Astrocyte (in vitro differentiated cells and primary cell): Measurements from ENCODE around the gene SLC4A8. TPM values are rescaled to one million over a fixed set of nuclear protein-coding genes. Genes with fewer than 3 reads are reported as not detected.

Experiments used
- DNase-seq: peaks from one replicate; pipeline ENCODE4 v3.0.0-alpha.2; 2010; ENCODE audit warnings: low read depth
- FAIRE-seq: peaks from 2 replicates; lab custom pipeline; 2011; peaks lifted over from hg19 to GRCh38; lab: Jason Lieb, UNC
- H2AFZ ChIP-seq: 2 replicates; pipeline ENCODE4 v1.6.0; 2012; ENCODE audit warnings: low read depth, low read length, inconsistent platforms
- H3K27ac ChIP-seq: 2 replicates; pipeline ENCODE4 v1.5.1; 2011; ENCODE audit warnings: low read depth, low read length, inconsistent platforms
- H3K27me3 ChIP-seq: 2 replicates; pipeline ENCODE4 v1.6.0; 2011; ENCODE audit warnings: low read length, inconsistent platforms; ENCODE audit not compliant: insufficient read depth
- H3K36me3 ChIP-seq: 2 replicates; pipeline ENCODE4 v1.5.1; 2011; ENCODE audit warnings: low read length, inconsistent platforms; ENCODE audit not compliant: insufficient read depth
- H3K4me1 ChIP-seq: 2 replicates; pipeline ENCODE4 v1.5.1; 2011; ENCODE audit warnings: low read length, inconsistent platforms; ENCODE audit not compliant: insufficient read depth
- H3K4me2 ChIP-seq: 2 replicates; pipeline ENCODE4 v1.6.0; 2012; ENCODE audit warnings: low read length, inconsistent platforms
- H3K4me3 ChIP-seq: 2 replicates; pipeline ENCODE4 v1.5.1; 2011; ENCODE audit warnings: low read depth, mild to moderate bottlenecking, low read length, inconsistent platforms; ENCODE audit not compliant: insufficient read depth
- H3K79me2 ChIP-seq: 2 replicates; pipeline ENCODE4 v1.6.0; 2012; ENCODE audit warnings: mild to moderate bottlenecking, low read length, inconsistent platforms; ENCODE audit not compliant: insufficient read depth
- H3K9ac ChIP-seq: 2 replicates; pipeline ENCODE4 v1.6.0; 2012; ENCODE audit warnings: mild to moderate bottlenecking, low read length, inconsistent platforms
- H3K9me3 ChIP-seq: 2 replicates; pipeline ENCODE4 v1.5.1; 2012; ENCODE audit warnings: low read depth, mild to moderate bottlenecking, low read length, inconsistent platforms; ENCODE audit not compliant: insufficient read depth
- H4K20me1 ChIP-seq: 2 replicates; pipeline ENCODE4 v1.6.0; 2012; ENCODE audit warnings: low read length, inconsistent platforms; ENCODE audit not compliant: insufficient read depth
- H3K27ac Mint-ChIP-seq: one replicate; pipeline ENCODE4 v1.8.0; 2021; ENCODE audit warnings: mild to moderate bottlenecking, mixed read lengths; ENCODE audit not compliant: unreplicated experiment
- H3K27me3 Mint-ChIP-seq: one replicate; pipeline ENCODE4 v1.8.0; 2021; ENCODE audit warnings: low read depth, mixed read lengths; ENCODE audit not compliant: unreplicated experiment
- H3K36me3 Mint-ChIP-seq: one replicate; pipeline ENCODE4 v1.8.0; 2021; ENCODE audit warnings: low read depth, mixed read lengths; ENCODE audit not compliant: unreplicated experiment
- H3K4me1 Mint-ChIP-seq: one replicate; pipeline ENCODE4 v1.8.0; 2021; ENCODE audit warnings: low read depth, mixed read lengths; ENCODE audit not compliant: unreplicated experiment
- H3K4me3 Mint-ChIP-seq: one replicate; pipeline ENCODE4 v1.8.0; 2021; ENCODE audit warnings: mild to moderate bottlenecking, moderate library complexity, mixed read lengths; ENCODE audit not compliant: unreplicated experiment
- H3K9me3 Mint-ChIP-seq: one replicate; pipeline ENCODE4 v1.8.0; 2021; ENCODE audit warnings: mild to moderate bottlenecking, mixed read lengths; ENCODE audit not compliant: unreplicated experiment
- EZH2 ChIP-seq: IDR thresholded peaks from 2 replicates; pipeline ENCODE4 v1.6.1; 2012; ENCODE audit warnings: mild to moderate bottlenecking, low read length, inconsistent platforms; ENCODE audit not compliant: insufficient read depth
- total RNA-seq: library from RNA; stranded (reverse); gene quantifications from 2 replicates; pipeline ENCODE4 v1.2.1, GENCODE V29; 2021
- TF ChIP-seq, protein P1 (sequence below): IDR thresholded peaks from 2 replicates; pipeline ENCODE4 v1.5.1; 2011; ENCODE audit warnings: low read depth, mild to moderate bottlenecking, inconsistent platforms, low read length, moderate library complexity; ENCODE audit not compliant: insufficient read depth

SLC4A8 gene
- total RNA-seq, 1 donor from 2014 or later: 5.1 TPM

DNA sequence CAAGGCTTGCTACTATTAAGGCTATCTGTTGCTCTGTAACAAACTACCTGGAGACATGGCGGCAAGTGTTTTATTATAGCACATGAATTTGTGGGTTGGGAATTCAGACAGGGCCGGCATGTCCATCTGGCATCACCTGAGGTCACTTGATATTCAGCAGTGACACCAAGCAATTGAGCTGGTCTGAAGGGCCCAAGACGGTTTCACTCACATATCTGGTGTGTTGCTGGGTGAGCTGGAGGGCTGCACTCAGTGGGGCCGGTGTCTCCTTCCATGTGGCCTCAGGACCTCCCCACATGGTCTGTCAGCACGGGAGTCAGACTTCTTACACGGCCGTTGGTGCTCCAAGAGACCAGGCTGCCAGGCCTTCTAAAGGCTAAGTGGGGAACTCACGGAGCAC, 114.0 kb downstream of the SLC4A8 start:
- Histone ChIP-seq H3K4me2 (no peak overlapping the region), H3K9me3 (no peaks in the 10 kb centered on the region), H3K36me3 (no peaks in the 10 kb centered on the region), H3K27me3 (peaks cover 5% of the 10 kb centered on the region), H4K20me1 (no peaks in the 10 kb centered on the region), H3K79me2 (no peaks in the 10 kb centered on the region), H3K27ac (no peak overlapping the region), H3K4me3 (no peak overlapping the region), H2AFZ (no peak overlapping the region), H3K9ac (no peak overlapping the region), H3K4me1 (no peaks in the 10 kb centered on the region)
- no peak overlapping the region for H3K4me3 Mint-ChIP-seq
- H3K27me3 Mint-ChIP-seq: peaks cover 15% of the 10 kb centered on the region
- no peaks in the 10 kb centered on the region for H3K36me3 Mint-ChIP-seq
- DNase-seq: no peak
- FAIRE-seq: no peak
- TF ChIP-seq, protein P1, sequence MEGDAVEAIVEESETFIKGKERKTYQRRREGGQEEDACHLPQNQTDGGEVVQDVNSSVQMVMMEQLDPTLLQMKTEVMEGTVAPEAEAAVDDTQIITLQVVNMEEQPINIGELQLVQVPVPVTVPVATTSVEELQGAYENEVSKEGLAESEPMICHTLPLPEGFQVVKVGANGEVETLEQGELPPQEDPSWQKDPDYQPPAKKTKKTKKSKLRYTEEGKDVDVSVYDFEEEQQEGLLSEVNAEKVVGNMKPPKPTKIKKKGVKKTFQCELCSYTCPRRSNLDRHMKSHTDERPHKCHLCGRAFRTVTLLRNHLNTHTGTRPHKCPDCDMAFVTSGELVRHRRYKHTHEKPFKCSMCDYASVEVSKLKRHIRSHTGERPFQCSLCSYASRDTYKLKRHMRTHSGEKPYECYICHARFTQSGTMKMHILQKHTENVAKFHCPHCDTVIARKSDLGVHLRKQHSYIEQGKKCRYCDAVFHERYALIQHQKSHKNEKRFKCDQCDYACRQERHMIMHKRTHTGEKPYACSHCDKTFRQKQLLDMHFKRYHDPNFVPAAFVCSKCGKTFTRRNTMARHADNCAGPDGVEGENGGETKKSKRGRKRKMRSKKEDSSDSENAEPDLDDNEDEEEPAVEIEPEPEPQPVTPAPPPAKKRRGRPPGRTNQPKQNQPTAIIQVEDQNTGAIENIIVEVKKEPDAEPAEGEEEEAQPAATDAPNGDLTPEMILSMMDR: no peak
- TF ChIP-seq EZH2: no peak
- H3K9me3 Mint-ChIP-seq: no peaks in the 10 kb centered on the region
- H3K27ac Mint-ChIP-seq: no peak overlapping the region
- H3K4me1 Mint-ChIP-seq: no peaks in the 10 kb centered on the region

DNA sequence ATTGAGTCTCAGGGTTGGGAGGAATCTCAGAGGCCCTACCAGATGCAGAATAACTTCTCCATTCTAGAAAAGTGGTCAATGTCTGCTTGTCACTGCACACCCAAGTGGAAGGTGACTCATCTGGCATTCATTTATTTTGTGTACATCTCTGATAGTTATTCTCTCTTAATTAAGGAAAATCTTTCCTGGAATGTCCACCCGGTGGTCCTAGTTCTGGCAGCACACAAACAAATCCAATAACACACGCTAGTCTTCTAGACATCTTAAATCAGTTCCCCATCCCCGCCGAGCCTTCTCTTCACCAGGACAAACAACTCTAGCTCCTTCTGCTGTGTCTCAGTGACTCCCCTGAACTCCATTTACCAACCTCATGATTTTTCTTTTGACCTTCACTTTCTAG, 116.4 kb downstream of the SLC4A8 start:
- Mint-ChIP-seq H3K27ac (no peak overlapping the region), H3K27me3 (peaks cover 17% of the 10 kb centered on the region), H3K9me3 (no peaks in the 10 kb centered on the region), H3K4me3 (no peak overlapping the region), H3K36me3 (no peaks in the 10 kb centered on the region), H3K4me1 (no peaks in the 10 kb centered on the region)
- FAIRE-seq: no peak
- DNase-seq: no peak
- Histone ChIP-seq H3K9ac (no peak overlapping the region), H3K4me1 (no peaks in the 10 kb centered on the region), H4K20me1 (no peaks in the 10 kb centered on the region), H3K27me3 (peaks cover 5% of the 10 kb centered on the region), H3K36me3 (no peaks in the 10 kb centered on the region), H2AFZ (no peak overlapping the region), H3K27ac (no peak overlapping the region), H3K4me2 (no peak overlapping the region), H3K4me3 (no peak overlapping the region), H3K9me3 (no peaks in the 10 kb centered on the region), H3K79me2 (no peaks in the 10 kb centered on the region)
- TF ChIP-seq, protein P1: no peak
- no peak for TF ChIP-seq EZH2

DNA sequence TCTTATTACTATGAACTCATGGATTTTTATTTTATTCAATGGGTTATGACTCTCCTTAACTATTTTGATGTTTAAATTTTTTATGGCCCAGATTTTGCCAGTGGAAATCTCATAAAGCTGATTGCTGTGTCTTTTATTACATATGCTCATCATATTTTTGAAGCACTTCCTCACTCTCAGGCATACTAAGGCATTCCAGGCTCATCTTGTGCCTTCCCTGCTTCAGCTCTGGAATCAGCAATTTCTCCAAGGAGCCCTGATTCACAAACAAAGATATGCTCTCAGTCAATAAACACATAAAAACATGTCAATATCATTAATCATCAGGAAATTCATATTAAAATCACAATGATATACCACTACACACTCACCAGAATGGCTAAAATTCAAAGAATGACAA, 121.5 kb downstream of the SLC4A8 start:
- Histone ChIP-seq H3K27ac (no peak overlapping the region), H3K4me3 (no peak overlapping the region), H3K9ac (no peak overlapping the region), H3K9me3 (no peaks in the 10 kb centered on the region), H2AFZ (no peak overlapping the region), H4K20me1 (no peaks in the 10 kb centered on the region), H3K27me3 (no peaks in the 10 kb centered on the region), H3K4me1 (no peaks in the 10 kb centered on the region), H3K4me2 (no peak overlapping the region), H3K79me2 (no peaks in the 10 kb centered on the region), H3K36me3 (no peaks in the 10 kb centered on the region)
- TF ChIP-seq, protein P1: no peak
- no peak for TF ChIP-seq EZH2
- no peaks in the 10 kb centered on the region for H3K4me1 Mint-ChIP-seq
- DNase-seq (no peak), FAIRE-seq (no peak)
- no peaks in the 10 kb centered on the region for H3K9me3 Mint-ChIP-seq
- no peak overlapping the region for H3K4me3 Mint-ChIP-seq
- H3K36me3 Mint-ChIP-seq: no peaks in the 10 kb centered on the region
- peaks cover 4% of the 10 kb centered on the region for H3K27me3 Mint-ChIP-seq
- no peak overlapping the region for H3K27ac Mint-ChIP-seq
